HG03025 (cell line): ENCODE results near the gene TRAK1.

Source experiments
- ATAC-seq: cut with Tn5 transposase; IDR thresholded peaks from one replicate; pipeline ENCODE4 v1.9.1; 2021; ENCODE audit warnings: mild to moderate bottlenecking, moderate library complexity; ENCODE audit not compliant: unreplicated experiment, low FRiP score

TRAK1 gene

GRCh38 chr3:42226470-42227425 is 135.6 kb downstream of the TRAK1 start:
- ATAC-seq = no peak

- no peak for ATAC-seq
Measured at GRCh38 chr3:42228796-42229195, 137.6 kb downstream of the TRAK1 start.

- ATAC-seq = no peak
Measured at GRCh38 chr3:42229266-42229941, 138.2 kb downstream of the TRAK1 start.

- no peak for ATAC-seq
Measured at GRCh38 chr3:42229942-42230688, 139.0 kb downstream of the TRAK1 start.

- ATAC-seq = no peak
Measured at GRCh38 chr3:42230860-42231259, 139.7 kb downstream of the TRAK1 start.

- no peak for ATAC-seq
Measured at GRCh38 chr3:42235532-42235931, 144.4 kb downstream of the TRAK1 start.

- no peak for ATAC-seq
Measured at GRCh38 chr3:42236611-42237010, 145.5 kb downstream of the TRAK1 start.

- ATAC-seq = no peak
Measured at GRCh38 chr3:42246091-42246490, 154.9 kb downstream of the TRAK1 start.

- ATAC-seq = no peak
Measured at GRCh38 chr3:42247576-42248027, 156.4 kb downstream of the TRAK1 start.

GRCh38 chr3:42250761-42251160 is 159.6 kb downstream of the TRAK1 start:
- no peak for ATAC-seq

- ATAC-seq = no peak
Measured at GRCh38 chr3:42254566-42254965, 163.4 kb downstream of the TRAK1 start.

- no peak for ATAC-seq
Measured at GRCh38 chr3:42256135-42256819, 165.1 kb downstream of the TRAK1 start.

- ATAC-seq = no peak
Measured at GRCh38 chr3:42257007-42257406, 165.8 kb downstream of the TRAK1 start.

GRCh38 chr3:42262525-42262924 is 171.4 kb downstream of the TRAK1 start:
- ATAC-seq = no peak

GRCh38 chr3:42263354-42264346 is 172.5 kb downstream of the TRAK1 start:
- no peak for ATAC-seq

- no peak for ATAC-seq
Measured at GRCh38 chr3:42264399-42265058, 173.4 kb downstream of the TRAK1 start.

GRCh38 chr3:42265059-42265991 is 174.2 kb downstream of the TRAK1 start:
- no peak for ATAC-seq

GRCh38 chr3:42266085-42266484 is 174.9 kb downstream of the TRAK1 start, which contains the start of gene CCK:
Gene CCK (minus strand): TSS chr3:42266185. CDS start chr3:42263630, 2,555 bp downstream.
- ATAC-seq = no peak
